HEK293 (cell line): ENCODE results near the gene GPAM.

Experiments used
- ATF2 ChIP-seq: fragments of 450-650 bp; formaldehyde crosslinking; IDR thresholded peaks from 2 replicates; pipeline ENCODE4 v1.5.1; 2016; ENCODE audit warnings: missing biosample characterization, missing genetic modification characterization, low read depth
- BCL11B ChIP-seq: fragments of 450-650 bp; formaldehyde crosslinking; IDR thresholded peaks from 2 replicates; pipeline ENCODE4 v1.5.1; 2016; ENCODE audit warnings: low read depth, missing biosample characterization, missing genetic modification characterization
- YY1 ChIP-seq: fragments of 450-650 bp; formaldehyde crosslinking; IDR thresholded peaks from 2 replicates; pipeline ENCODE4 v1.5.1; 2018; ENCODE audit warnings: missing biosample characterization, missing genetic modification characterization
- ZBTB7A ChIP-seq: fragments of 450-650 bp; formaldehyde crosslinking; IDR thresholded peaks from 2 replicates; pipeline ENCODE4 v1.5.1; 2016; ENCODE audit warnings: low read depth, missing biosample characterization, missing genetic modification characterization
- ZEB2 ChIP-seq: fragments of 450-650 bp; formaldehyde crosslinking; IDR thresholded peaks from 2 replicates; pipeline ENCODE4 v1.5.1; 2016; ENCODE audit warnings: missing biosample characterization, missing genetic modification characterization
- ZNF394 ChIP-seq: fragments of 450-650 bp; formaldehyde crosslinking; IDR thresholded peaks from 2 replicates; pipeline ENCODE4 v1.5.1; 2016; ENCODE audit warnings: missing biosample characterization, missing genetic modification characterization, mild to moderate bottlenecking, moderate library complexity, borderline replicate concordance
- ZNF600 ChIP-seq: fragments of 450-650 bp; formaldehyde crosslinking; IDR thresholded peaks from 2 replicates; pipeline ENCODE4 v1.5.1; 2016; ENCODE audit warnings: missing biosample characterization, missing genetic modification characterization
- ZNF791 ChIP-seq: fragments of 450-650 bp; formaldehyde crosslinking; IDR thresholded peaks from 2 replicates; pipeline ENCODE4 v1.5.1; 2016; ENCODE audit warnings: missing biosample characterization, missing genetic modification characterization
- ZNF843 ChIP-seq: fragments of 450-650 bp; formaldehyde crosslinking; IDR thresholded peaks from 2 replicates; pipeline ENCODE4 v1.5.1; 2016; ENCODE audit warnings: missing biosample characterization, missing genetic modification characterization
- TF ChIP-seq, protein P1 (sequence below): fragments of 450-650 bp; formaldehyde crosslinking; IDR thresholded peaks from 2 replicates; pipeline ENCODE4 v1.5.1; 2016; ENCODE audit warnings: missing biosample characterization, missing genetic modification characterization

- no peak for TF ChIP-seq YY1 (tag by site-specific recombination)
- no peak for TF ChIP-seq ZNF843 (tag by site-specific recombination)
- TF ChIP-seq, protein P1, sequence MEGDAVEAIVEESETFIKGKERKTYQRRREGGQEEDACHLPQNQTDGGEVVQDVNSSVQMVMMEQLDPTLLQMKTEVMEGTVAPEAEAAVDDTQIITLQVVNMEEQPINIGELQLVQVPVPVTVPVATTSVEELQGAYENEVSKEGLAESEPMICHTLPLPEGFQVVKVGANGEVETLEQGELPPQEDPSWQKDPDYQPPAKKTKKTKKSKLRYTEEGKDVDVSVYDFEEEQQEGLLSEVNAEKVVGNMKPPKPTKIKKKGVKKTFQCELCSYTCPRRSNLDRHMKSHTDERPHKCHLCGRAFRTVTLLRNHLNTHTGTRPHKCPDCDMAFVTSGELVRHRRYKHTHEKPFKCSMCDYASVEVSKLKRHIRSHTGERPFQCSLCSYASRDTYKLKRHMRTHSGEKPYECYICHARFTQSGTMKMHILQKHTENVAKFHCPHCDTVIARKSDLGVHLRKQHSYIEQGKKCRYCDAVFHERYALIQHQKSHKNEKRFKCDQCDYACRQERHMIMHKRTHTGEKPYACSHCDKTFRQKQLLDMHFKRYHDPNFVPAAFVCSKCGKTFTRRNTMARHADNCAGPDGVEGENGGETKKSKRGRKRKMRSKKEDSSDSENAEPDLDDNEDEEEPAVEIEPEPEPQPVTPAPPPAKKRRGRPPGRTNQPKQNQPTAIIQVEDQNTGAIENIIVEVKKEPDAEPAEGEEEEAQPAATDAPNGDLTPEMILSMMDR (tag by site-specific recombination), result no peak
- TF ChIP-seq ZEB2 (tag by site-specific recombination), result no peak
- TF ChIP-seq ATF2, result no peak
- TF ChIP-seq BCL11B (tag by site-specific recombination), result no peak
- TF ChIP-seq ZNF600 (tag by site-specific recombination), result no peak
- no peak for TF ChIP-seq ZNF791 (tag by site-specific recombination)
- TF ChIP-seq ZBTB7A (tag by site-specific recombination), result no peak
- TF ChIP-seq ZNF394 (tag by site-specific recombination), result no peak
Observed at GRCh38 chr10:112176543-112176942, 7.0 kb downstream of the GPAM start.
